NCI-H774 (cell line): Measurements from ENCODE around the gene MAP2K1.

Source experiments
- DNase-seq: peaks from one replicate; lab custom pipeline; 2025; lab: John Stamatoyannopoulos, UW

MAP2K1 gene

GRCh38 chr15:66504563-66505429 is 118.1 kb downstream of the MAP2K1 start, which contains the start of the genes RPL4 and ZWILCH:
Gene RPL4, minus strand, starts transcription at chr15:66504855. Its CDS starts 65 bp downstream, at chr15:66504790.
Gene ZWILCH, plus strand, starts transcription at chr15:66505326. Its CDS starts 13 bp downstream, at chr15:66505339.
- DNase-seq: peak; percentile 71

GRCh38 chr15:66505430-66505811 is 118.7 kb downstream of the MAP2K1 start:
- peak; percentile 50 for DNase-seq

GRCh38 chr15:66505818-66506217 is 119.1 kb downstream of the MAP2K1 start:
- no peak for DNase-seq

GRCh38 chr15:66508293-66508883 is 121.7 kb downstream of the MAP2K1 start:
- DNase-seq: no peak

- no peak for DNase-seq
These were observed 127.9 kb downstream of the MAP2K1 start for GRCh38 chr15:66514586-66514985.

- no peak for DNase-seq
These were observed 129.2 kb downstream of the MAP2K1 start for GRCh38 chr15:66515901-66516322.

- DNase-seq: no peak
These were observed 137.2 kb downstream of the MAP2K1 start for GRCh38 chr15:66523926-66524325.

- DNase-seq: no peak
These were observed 138.1 kb downstream of the MAP2K1 start for GRCh38 chr15:66524838-66525237.

GRCh38 chr15:66535056-66535455 is 148.3 kb downstream of the MAP2K1 start:
- DNase-seq: no peak
